ENCODE data around the gene PTH1R.

GRCh38 chr3:46853441-46854415 is 23.8 kb upstream of the PTH1R start:
- TF ChIP-seq EZH2 (IDR thresholded peaks at IDR 0.05) (no peak), CTCF (IDR thresholded peaks at IDR 0.05) (no peak), EZH2phosphoT487 (IDR thresholded peaks at IDR 0.05) (no peak)

All from neural progenitor cell (in vitro differentiated cells).